Left ventricle myocardium inferior (tissue), 1 donor: Measurements from ENCODE around the gene ST8SIA5. TPM values are rescaled to one million over a fixed set of nuclear protein-coding genes. Genes with fewer than 3 reads are reported as not detected.

ENCODE experiments used
- DNase-seq: peaks from one replicate; pipeline ENCODE4 v3.0.0-alpha.2; 2020
- H3K27ac ChIP-seq: fragments of 200-600 bp; replicated peaks from 2 replicates; pipeline ENCODE4 v1.8.0; 2021
- H3K27me3 ChIP-seq: fragments of 200-600 bp; 2 replicates; pipeline ENCODE4 v1.8.0; 2021; ENCODE audit warnings: low read depth
- H3K36me3 ChIP-seq: fragments of 200-600 bp; 2 replicates; pipeline ENCODE4 v1.8.0; 2021
- H3K4me1 ChIP-seq: fragments of 200-600 bp; 2 replicates; pipeline ENCODE4 v1.8.0; 2021
- H3K4me3 ChIP-seq: fragments of 200-600 bp; 2 replicates; pipeline ENCODE4 v1.8.0; 2021; ENCODE audit warnings: mild to moderate bottlenecking, moderate library complexity
- H3K9me3 ChIP-seq: fragments of 200-600 bp; replicated peaks from 2 replicates; pipeline ENCODE4 v1.8.0; 2021
- intact Hi-C: fragments of 100-400 bp; cut with micrococcal nuclease; formaldehyde crosslinking; loops from one replicate; pipeline ENCODE4 v1.11.0; 2022
- total RNA-seq: library from RNA; stranded (reverse); fragmentation: NEBNext Ultra II Directional; extraction: Animal tissue kit (Norgen Biotek cat#: 25700); gene quantifications from one replicate; pipeline ENCODE4 v1.2.1, GENCODE V29; 2021
- TF ChIP-seq, protein P1 (sequence below): fragments of 200-600 bp; IDR thresholded peaks from 2 replicates; pipeline ENCODE4 v1.8.0; 2021; ENCODE audit warnings: antibody characterized with exemption, mild to moderate bottlenecking, borderline replicate concordance
- donor health status: DM: no; HTN: yes; CAD: no; lungs with severe emphysema.

The ST8SIA5 gene
- total RNA-seq, 1 donor from 2014 or later: 6.2 TPM

GRCh38 chr18:46659484-46659883 is 97.4 kb downstream of the ST8SIA5 start:
- Histone ChIP-seq H3K36me3 (no peaks in the 10 kb centered on the region), H3K27me3 (peaks cover 7% of the 10 kb centered on the region), H3K4me3 (no peak overlapping the region), H3K9me3 (no peaks in the 10 kb centered on the region), H3K4me1 (no peaks in the 10 kb centered on the region), H3K27ac (no peak overlapping the region)
- DNase-seq: no peak
- TF ChIP-seq, protein P1, sequence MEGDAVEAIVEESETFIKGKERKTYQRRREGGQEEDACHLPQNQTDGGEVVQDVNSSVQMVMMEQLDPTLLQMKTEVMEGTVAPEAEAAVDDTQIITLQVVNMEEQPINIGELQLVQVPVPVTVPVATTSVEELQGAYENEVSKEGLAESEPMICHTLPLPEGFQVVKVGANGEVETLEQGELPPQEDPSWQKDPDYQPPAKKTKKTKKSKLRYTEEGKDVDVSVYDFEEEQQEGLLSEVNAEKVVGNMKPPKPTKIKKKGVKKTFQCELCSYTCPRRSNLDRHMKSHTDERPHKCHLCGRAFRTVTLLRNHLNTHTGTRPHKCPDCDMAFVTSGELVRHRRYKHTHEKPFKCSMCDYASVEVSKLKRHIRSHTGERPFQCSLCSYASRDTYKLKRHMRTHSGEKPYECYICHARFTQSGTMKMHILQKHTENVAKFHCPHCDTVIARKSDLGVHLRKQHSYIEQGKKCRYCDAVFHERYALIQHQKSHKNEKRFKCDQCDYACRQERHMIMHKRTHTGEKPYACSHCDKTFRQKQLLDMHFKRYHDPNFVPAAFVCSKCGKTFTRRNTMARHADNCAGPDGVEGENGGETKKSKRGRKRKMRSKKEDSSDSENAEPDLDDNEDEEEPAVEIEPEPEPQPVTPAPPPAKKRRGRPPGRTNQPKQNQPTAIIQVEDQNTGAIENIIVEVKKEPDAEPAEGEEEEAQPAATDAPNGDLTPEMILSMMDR: no peak
- intact Hi-C loops: loop anchor here (10.0 kb wide), 2 partner anchors 105 to 495 kb away; no protein-coding TSS in a partner anchor

DNA sequence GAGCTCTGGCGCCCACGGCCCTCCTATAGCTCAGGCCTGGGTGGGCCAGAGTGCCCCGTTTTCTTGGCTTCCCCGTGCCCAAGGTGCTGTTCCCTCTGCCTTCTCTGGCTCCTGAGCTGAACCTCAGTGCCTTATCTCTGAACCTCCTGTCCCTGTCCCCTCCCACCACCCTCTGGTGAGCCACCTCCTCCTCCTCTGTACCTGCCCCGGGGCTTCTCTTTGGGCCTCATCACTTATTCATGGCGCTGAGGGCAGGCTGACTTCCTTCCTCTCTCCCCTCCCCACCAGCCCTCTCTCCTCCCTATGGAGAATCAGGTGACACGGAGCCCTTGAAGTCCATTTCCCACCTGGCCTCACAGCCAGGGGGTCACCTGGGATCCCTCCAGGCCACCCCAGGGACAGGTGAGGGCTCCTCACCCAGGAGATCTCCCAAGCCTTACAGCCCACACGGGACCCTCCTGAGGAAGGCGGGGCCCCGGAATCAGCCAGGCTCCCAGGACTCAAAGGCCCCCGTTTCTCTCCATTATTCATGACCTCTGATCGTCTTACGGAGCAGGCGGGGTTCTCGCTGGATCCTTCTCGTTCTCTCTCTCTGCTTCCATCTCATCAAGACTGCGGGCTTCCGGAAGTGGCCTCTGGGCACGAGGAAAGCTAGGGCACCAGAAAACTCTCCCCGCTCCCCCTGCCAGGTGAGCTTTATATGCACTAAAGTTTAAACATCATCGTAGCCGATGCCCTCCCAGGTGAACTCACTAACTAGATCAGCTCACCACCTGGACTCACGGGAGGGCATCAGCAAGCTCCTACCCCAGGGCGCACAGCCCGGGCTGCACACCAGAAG is 99.5 kb downstream of the ST8SIA5 start, which contains the start of gene LOXHD1:
Gene LOXHD1 (minus strand): TSS at position 106 of the 841 bp plus-strand sequence. CDS start 187 bp downstream, outside the sequence.
- H3K27ac ChIP-seq: no peak within 1 kb of the TSS
- DNase-seq: no peak
- no peaks in the 10 kb centered on the region for H3K9me3 ChIP-seq
- intact Hi-C loops: loop anchor here (10.0 kb wide), 2 partner anchors 103 to 493 kb away; no protein-coding TSS in a partner anchor
- H3K27me3 ChIP-seq: peaks cover 7% of the 10 kb centered on the region
- H3K4me3 ChIP-seq: no peak within 1 kb of the TSS
- TF ChIP-seq, protein P1: no peak
- H3K4me1 ChIP-seq: no peaks in the 10 kb centered on the region
- H3K36me3 ChIP-seq: no peaks in the 10 kb centered on the region

DNA sequence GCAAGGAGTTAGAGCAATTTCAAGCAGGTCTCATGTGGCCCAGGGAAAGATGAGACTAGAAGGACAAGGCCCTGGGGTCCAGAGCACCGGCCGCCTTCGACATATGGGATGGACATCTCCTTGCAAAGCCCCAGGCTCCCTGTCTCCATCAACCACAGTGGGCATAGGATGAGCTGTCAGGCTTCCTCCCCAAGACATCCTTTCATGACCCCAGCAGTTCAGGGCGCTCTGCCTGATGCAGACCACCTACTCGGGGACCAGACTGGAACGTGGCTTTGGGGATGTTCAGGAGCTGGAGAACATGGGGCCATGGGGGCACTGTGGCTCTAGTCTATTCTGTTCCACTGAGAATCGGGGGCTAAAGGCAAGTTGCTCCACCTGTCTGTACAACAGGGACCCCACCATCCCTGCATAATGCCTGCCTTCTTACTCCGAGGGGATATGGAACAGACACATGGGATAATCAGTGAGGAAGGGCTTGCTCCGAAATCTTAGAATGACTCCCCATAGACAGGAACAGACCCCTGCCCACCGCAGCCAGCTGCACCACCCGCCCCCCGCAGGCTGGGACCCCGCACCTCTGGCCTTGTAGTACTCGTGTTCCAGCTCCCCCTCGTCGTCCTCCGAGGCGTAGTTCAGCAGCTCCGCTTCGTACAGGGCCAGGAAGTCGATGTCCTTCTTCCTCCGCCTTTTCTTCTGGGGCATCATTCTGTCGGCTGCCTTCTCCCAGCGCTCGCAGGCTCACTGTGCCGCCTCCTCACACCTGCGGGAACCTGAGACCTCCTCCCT is 100.3 kb downstream of the ST8SIA5 start:
- TF ChIP-seq, protein P1: no peak
- no peak overlapping the region for H3K4me3 ChIP-seq
- H3K27me3 ChIP-seq: peaks cover 7% of the 10 kb centered on the region
- intact Hi-C loops: loop anchor here (10.0 kb wide), 2 partner anchors 102 to 492 kb away; no protein-coding TSS in a partner anchor
- H3K27ac ChIP-seq: no peak overlapping the region
- H3K36me3 ChIP-seq: no peaks in the 10 kb centered on the region
- H3K4me1 ChIP-seq: no peaks in the 10 kb centered on the region
- no peaks in the 10 kb centered on the region for H3K9me3 ChIP-seq
- no peak for DNase-seq

DNA sequence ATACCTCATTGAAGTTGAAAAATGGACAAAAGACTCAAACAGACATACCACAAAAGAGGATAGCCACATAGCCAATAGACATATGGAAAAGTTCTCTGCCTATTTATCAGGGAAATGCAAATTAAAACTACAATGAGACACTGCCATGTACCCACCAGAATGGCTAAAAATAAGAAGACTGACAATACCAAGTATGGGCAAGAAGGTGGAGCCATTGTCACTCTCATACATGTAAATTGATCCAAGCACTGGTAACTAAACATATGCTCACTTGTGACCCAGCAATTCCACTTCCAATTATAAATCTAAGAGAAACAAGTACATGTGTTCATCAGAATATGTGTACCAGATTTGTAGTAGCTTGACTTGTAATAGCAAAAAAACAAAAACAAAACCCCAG is 104.5 kb downstream of the ST8SIA5 start:
- Histone ChIP-seq H3K36me3 (no peaks in the 10 kb centered on the region), H3K27ac (no peak overlapping the region), H3K4me1 (peaks cover 5% of the 10 kb centered on the region), H3K9me3 (no peaks in the 10 kb centered on the region), H3K4me3 (no peak overlapping the region), H3K27me3 (peaks cover 3% of the 10 kb centered on the region)
- TF ChIP-seq, protein P1: no peak
- DNase-seq: no peak
- intact Hi-C loops: loop anchor here (10.0 kb wide), 2 partner anchors 98 to 488 kb away; no protein-coding TSS in a partner anchor

GRCh38 chr18:46650681-46651080 is 106.2 kb downstream of the ST8SIA5 start:
- Histone ChIP-seq H3K36me3 (no peaks in the 10 kb centered on the region), H3K27ac (no peak overlapping the region), H3K27me3 (no peaks in the 10 kb centered on the region), H3K4me3 (no peak overlapping the region), H3K4me1 (peaks cover 5% of the 10 kb centered on the region), H3K9me3 (no peaks in the 10 kb centered on the region)
- intact Hi-C loops: loop anchor here (10.0 kb wide), 2 partner anchors 96 to 486 kb away; no protein-coding TSS in a partner anchor
- no peak for DNase-seq
- TF ChIP-seq, protein P1: no peak
